K562 (cell line): Measurements from ENCODE around the gene SLC24A3. TPM values are rescaled to one million over a fixed set of nuclear protein-coding genes. Genes with fewer than 3 reads are reported as not detected.

ENCODE experiments used
- ATAC-seq: fragments of 200-7000 bp; cut with Tn5 transposase; 3 replicates; pipeline ENCODE4 v1.9.1; 2020; ENCODE audit warnings: moderate library complexity
- BruUV-seq: library from RNA; stranded (reverse); fragments of 400-500 nt; replicated peaks from 2 replicates; lab custom pipeline; 2021; lab: Mats Ljungman, UMichigan
- CTCF ChIA-PET: fragments of 300-600 bp; formaldehyde crosslinking; extraction: SDS; loops from one replicate; lab custom pipeline; 2021; ENCODE audit warnings: low intra/inter-chr PET ratio; lab: Yijun Ruan, JAX
- POLR2A ChIA-PET: fragments of 300-600, 350-650 bp; sonication (Branson Sonifier 250); formaldehyde crosslinking; extraction: SDS; loops from one replicate; lab custom pipeline; 2021; ENCODE audit warnings: antibody characterized with exemption, inconsistent platforms; lab: Yijun Ruan, JAX
- DNase-seq, 4 experiments: peaks; one replicate each; pipeline versions ENCODE4 v3.0.0 to v3.0.0-alpha.2; 2011 to 2018; ENCODE audit warnings: low spot score in 3 of 4, mixed read lengths in 3 of 4; ENCODE audit errors: extremely low read depth in 1 of 4
- FAIRE-seq: peaks from 2 replicates; lab custom pipeline; 2011; peaks lifted over from hg19 to GRCh38; lab: Jason Lieb, UNC
- H2AFZ ChIP-seq: 2 replicates; pipeline ENCODE4 v1.6.0; 2011; ENCODE audit warnings: low read depth, low read length, control low read depth, inconsistent platforms
- H3K27ac ChIP-seq: fragments of 200-600 bp; 3 replicates; pipeline ENCODE4 v1.8.0; 2011; ENCODE audit warnings: low read depth, mild to moderate bottlenecking, control low read depth, inconsistent platforms, low read length, moderate library complexity, mixed read lengths; ENCODE audit errors: extremely low read depth
- H3K27me3 ChIP-seq, 2 experiments: fragments of 300-600 bp in 1 of 2; 2 replicates in 1 of 2; 3 replicates in 1 of 2; pipeline versions ENCODE4 v1.6.0 to v1.8.0; 2011; ENCODE audit warnings: inconsistent platforms in 2 of 2, low read length in 2 of 2, mild to moderate bottlenecking in 1 of 2, mixed read lengths in 1 of 2, moderate library complexity in 1 of 2; ENCODE audit not compliant: control insufficient read depth in 2 of 2, insufficient read depth in 2 of 2
- H3K36me3 ChIP-seq: fragments of 300-600 bp; 3 replicates; pipeline ENCODE4 v1.8.0; 2011; ENCODE audit warnings: mild to moderate bottlenecking, low read length, inconsistent platforms; ENCODE audit not compliant: control insufficient read depth, insufficient read depth
- H3K4me1 ChIP-seq, 2 experiments: fragments of 200-600 bp in 1 of 2; replicated peaks in 1 of 2; 2 replicates in 1 of 2; 3 replicates in 1 of 2; pipeline versions ENCODE4 v1.5.1 to v1.8.0; 2011; ENCODE audit warnings: inconsistent platforms in 2 of 2, low read length in 2 of 2, mild to moderate bottlenecking in 1 of 2, mixed read lengths in 1 of 2, moderate library complexity in 1 of 2; ENCODE audit not compliant: control insufficient read depth in 2 of 2, insufficient read depth in 2 of 2
- H3K4me2 ChIP-seq: 2 replicates; pipeline ENCODE4 v1.6.1; 2011; ENCODE audit warnings: low read length, control low read depth, inconsistent platforms, mixed read lengths; ENCODE audit not compliant: insufficient read depth
- H3K4me3 ChIP-seq: fragments of 200-600 bp; sonication (generic), shearing (Covaris generic); 2 replicates; pipeline ENCODE4 v1.5.1; 2016; ENCODE audit warnings: control low read depth, inconsistent platforms
- H3K79me2 ChIP-seq: fragments of 200-600 bp; 3 replicates; pipeline ENCODE4 v1.8.0; 2011; ENCODE audit warnings: low read length, inconsistent platforms; ENCODE audit not compliant: control insufficient read depth, insufficient read depth
- H3K9ac ChIP-seq, 2 experiments: 2 replicates each; pipeline versions ENCODE4 v1.6.0 to v1.6.1; 2011; ENCODE audit warnings: low read depth in 2 of 2, low read length in 2 of 2, control low read depth in 1 of 2, inconsistent platforms in 1 of 2, mild to moderate bottlenecking in 1 of 2, mixed read lengths in 1 of 2; ENCODE audit not compliant: insufficient read depth in 1 of 2
- H3K9me1 ChIP-seq: one replicate; pipeline ENCODE4 v1.6.0; 2011; ENCODE audit warnings: inconsistent platforms, mild to moderate bottlenecking, low read length, moderate library complexity; ENCODE audit not compliant: control insufficient read depth, insufficient read depth
- H3K9me3 ChIP-seq: replicated peaks from 2 replicates; pipeline ENCODE4 v1.5.1; 2011; ENCODE audit warnings: low read depth, low read length, inconsistent platforms; ENCODE audit not compliant: control insufficient read depth, insufficient read depth
- H4K20me1 ChIP-seq: replicated peaks from 2 replicates; pipeline ENCODE4 v1.6.1; 2011; ENCODE audit warnings: low read length, inconsistent platforms, mixed read lengths; ENCODE audit not compliant: control insufficient read depth, insufficient read depth
- CAMTA2 ChIP-seq: fragments of 250-450 bp; sonication (Bioruptor Pico); conservative IDR thresholded peaks from 2 replicates; pipeline ENCODE4 v1.5.1; 2022
- CBX8 ChIP-seq: fragments of 200-600 bp; sonication (generic); IDR thresholded peaks from 2 replicates; pipeline ENCODE4 v1.6.1; 2012; ENCODE audit warnings: borderline replicate concordance, mixed run types, low read depth, mild to moderate bottlenecking, moderate library complexity, mixed read lengths, low read length, control low read depth, inconsistent platforms; ENCODE audit not compliant: poor library complexity, severe bottlenecking; ENCODE audit errors: extremely low read depth
- ETS2 ChIP-seq: IDR thresholded peaks from 2 replicates; pipeline ENCODE4 v1.6.1; 2016; ENCODE audit warnings: borderline replicate concordance, missing genetic modification characterization, mild to moderate bottlenecking, moderate library complexity, missing compliant biosample characterization; ENCODE audit not compliant: poor library complexity, severe bottlenecking
- ETV1 ChIP-seq: fragments of 450-650 bp; conservative IDR thresholded peaks from 2 replicates; pipeline ENCODE4 v1.6.1; 2016; ENCODE audit warnings: missing genetic modification characterization, control low read depth, low read depth, missing compliant biosample characterization
- HNRNPL ChIP-seq: fragments of 200-400 bp; formaldehyde crosslinking; IDR thresholded peaks from 2 replicates; pipeline ENCODE4 v1.6.1; 2017; ENCODE audit warnings: low read depth, mild to moderate bottlenecking, low read length
- POLR3G ChIP-seq: IDR thresholded peaks from 2 replicates; pipeline ENCODE4 v1.6.1; 2011; ENCODE audit not compliant: insufficient read length, insufficient replicate concordance; ENCODE audit errors: extremely low read depth
- RBM15 ChIP-seq: fragments of 200-400 bp; formaldehyde crosslinking; IDR thresholded peaks from 2 replicates; pipeline ENCODE4 v1.6.1; 2018; ENCODE audit warnings: mild to moderate bottlenecking, low read length, moderate library complexity; ENCODE audit not compliant: insufficient read depth
- RHOXF2B ChIP-seq: fragments of 250-450 bp; sonication (Bioruptor Pico); conservative IDR thresholded peaks from 2 replicates; pipeline ENCODE4 v1.5.1; 2021
- TCF7L2 ChIP-seq: fragments of 150-350 bp; IDR thresholded peaks from 2 replicates; pipeline ENCODE4 v1.6.1; 2016; ENCODE audit warnings: low read depth, mild to moderate bottlenecking, low read length, moderate library complexity
- WGBS: fragments of 100-300 bp; shearing (Covaris generic); methylation state at CpG from one replicate; pipeline ENCODE4 v1.1.6; 2016; ENCODE audit warnings: low coverage, mixed read lengths; ENCODE audit not compliant: insufficient coverage; ENCODE audit errors: missing lambda C conversion rate; 5-methylcytosine and 5-hydroxymethylcytosine counted together
- in situ Hi-C: fragments of 300-500 bp; cut with MboI; formaldehyde crosslinking; loops from 4 replicates; pipeline ENCODE4 v1.15.0; 2018; ENCODE audit warnings: inconsistent platforms, mixed read lengths
- intact Hi-C: fragments of 100-400 bp; cut with micrococcal nuclease; formaldehyde crosslinking; loops from 2 replicates; pipeline ENCODE4 v1.14.2; 2022
- polyA plus RNA-seq, 8 experiments: library from polyadenylated mRNA; depleted of rRNA in 4 of 8; stranded (reverse) in 5 of 8; unstranded in 3 of 8; fragments of >200 nt; fragmentation: Nextera tagmentation in 2 of 8; fragmentation: Illumina TruSeq in 1 of 8; extraction: Ambion mirVana in 2 of 8; extraction: Trizol in 1 of 8; gene quantifications; 2 replicates each; pipeline versions ENCODE4 v1.2.1 to v1.2.3, GENCODE V29; 2011 to 2014; ENCODE audit warnings: inconsistent platforms in 1 of 8, missing spikeins in 1 of 8
- total RNA-seq, 7 experiments: library from RNA; depleted of rRNA in 6 of 7; stranded (reverse); fragments of >200 nt in 6 of 7; fragmentation: Illumina TruSeq in 2 of 7; extraction: Trizol in 2 of 7; gene quantifications; 2 replicates each; pipeline versions ENCODE4 v1.2.1 to v1.2.3, GENCODE V29; 2011 to 2021; ENCODE audit warnings: low replicate concordance in 1 of 7
- TF ChIP-seq, protein P1 (sequence below), 2 experiments: fragments of 450-650 bp; conservative IDR thresholded peaks; 2 replicates each; pipeline ENCODE4 v1.6.1; 2017; ENCODE audit warnings: mild to moderate bottlenecking in 2 of 2, moderate library complexity in 2 of 2
- TF ChIP-seq, protein P2 (sequence below): fragments of 450-650 bp; IDR thresholded peaks from 2 replicates; pipeline ENCODE4 v1.7.0; 2016; ENCODE audit warnings: borderline replicate concordance
- TF ChIP-seq, protein P3 (sequence below): fragments of 450-650 bp; conservative IDR thresholded peaks from 2 replicates; pipeline ENCODE4 v1.6.1; 2016; ENCODE audit warnings: missing genetic modification characterization, low read depth, mild to moderate bottlenecking, missing compliant biosample characterization, moderate library complexity

Gene SLC24A3
- total and polyA plus RNA-seq, 9 of the 15 experiments (the other 6 are each of a cell fraction or from before 2014, with no cell fraction given): not detected

DNA sequence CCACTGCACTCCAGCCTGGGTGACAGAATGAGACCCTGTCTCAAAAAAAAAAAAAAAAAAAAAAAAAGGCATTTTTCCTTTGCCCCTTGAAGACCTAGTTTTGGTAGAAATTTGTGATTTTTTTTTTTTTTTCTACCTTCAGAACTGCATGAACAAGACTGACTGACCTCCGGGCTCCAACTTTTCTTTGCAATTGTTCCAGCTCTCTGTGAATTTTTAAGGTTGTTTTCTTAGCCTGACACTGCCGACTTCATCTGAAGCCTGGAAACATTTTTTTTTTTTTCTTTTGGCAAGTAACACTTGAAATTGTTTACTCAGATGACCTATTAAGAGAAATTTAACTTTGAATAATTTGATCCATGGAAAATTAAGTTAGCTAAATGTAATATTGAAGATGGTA lies 73.0 kb downstream of the SLC24A3 start:
- no peaks in the 10 kb centered on the region for H3K4me1 ChIP-seq
- FAIRE-seq (no peak), DNase-seq (no peak), ATAC-seq (no peak)
- WGBS: 0% methylated on average over 2 of the region's 2 CpGs
- no peaks in the 10 kb centered on the region for H3K36me3 ChIP-seq
- ChIA-PET CTCF (interaction anchor here (0.7 kb wide), 1 partner anchor 432 kb away, joined by 3 read pairs; no protein-coding TSS in a partner anchor), POLR2A (no interaction called here)
- no peak for TF ChIP-seq CAMTA2 (CRISPR knock-in tag)
- no peak for TF ChIP-seq ETV1 (tag)
- TF ChIP-seq ETS2: no peak
- no peak for TF ChIP-seq RHOXF2B (CRISPR knock-in tag)
- TF ChIP-seq CBX8: no peak
- TF ChIP-seq, protein P1, sequence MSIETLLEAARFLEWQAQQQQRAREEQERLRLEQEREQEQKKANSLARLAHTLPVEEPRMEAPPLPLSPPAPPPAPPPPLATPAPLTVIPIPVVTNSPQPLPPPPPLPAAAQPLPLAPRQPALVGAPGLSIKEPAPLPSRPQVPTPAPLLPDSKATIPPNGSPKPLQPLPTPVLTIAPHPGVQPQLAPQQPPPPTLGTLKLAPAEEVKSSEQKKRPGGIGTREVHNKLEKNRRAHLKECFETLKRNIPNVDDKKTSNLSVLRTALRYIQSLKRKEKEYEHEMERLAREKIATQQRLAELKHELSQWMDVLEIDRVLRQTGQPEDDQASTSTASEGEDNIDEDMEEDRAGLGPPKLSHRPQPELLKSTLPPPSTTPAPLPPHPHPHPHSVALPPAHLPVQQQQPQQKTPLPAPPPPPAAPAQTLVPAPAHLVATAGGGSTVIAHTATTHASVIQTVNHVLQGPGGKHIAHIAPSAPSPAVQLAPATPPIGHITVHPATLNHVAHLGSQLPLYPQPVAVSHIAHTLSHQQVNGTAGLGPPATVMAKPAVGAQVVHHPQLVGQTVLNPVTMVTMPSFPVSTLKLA (conservative IDR thresholded peaks at IDR 0.05): no peak
- TF ChIP-seq, protein P2, sequence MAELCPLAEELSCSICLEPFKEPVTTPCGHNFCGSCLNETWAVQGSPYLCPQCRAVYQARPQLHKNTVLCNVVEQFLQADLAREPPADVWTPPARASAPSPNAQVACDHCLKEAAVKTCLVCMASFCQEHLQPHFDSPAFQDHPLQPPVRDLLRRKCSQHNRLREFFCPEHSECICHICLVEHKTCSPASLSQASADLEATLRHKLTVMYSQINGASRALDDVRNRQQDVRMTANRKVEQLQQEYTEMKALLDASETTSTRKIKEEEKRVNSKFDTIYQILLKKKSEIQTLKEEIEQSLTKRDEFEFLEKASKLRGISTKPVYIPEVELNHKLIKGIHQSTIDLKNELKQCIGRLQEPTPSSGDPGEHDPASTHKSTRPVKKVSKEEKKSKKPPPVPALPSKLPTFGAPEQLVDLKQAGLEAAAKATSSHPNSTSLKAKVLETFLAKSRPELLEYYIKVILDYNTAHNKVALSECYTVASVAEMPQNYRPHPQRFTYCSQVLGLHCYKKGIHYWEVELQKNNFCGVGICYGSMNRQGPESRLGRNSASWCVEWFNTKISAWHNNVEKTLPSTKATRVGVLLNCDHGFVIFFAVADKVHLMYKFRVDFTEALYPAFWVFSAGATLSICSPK: no peak
- no peak for TF ChIP-seq TCF7L2
- no peak for TF ChIP-seq RBM15
- no peak for TF ChIP-seq HNRNPL
- TF ChIP-seq POLR3G: no peak
- TF ChIP-seq, protein P3, sequence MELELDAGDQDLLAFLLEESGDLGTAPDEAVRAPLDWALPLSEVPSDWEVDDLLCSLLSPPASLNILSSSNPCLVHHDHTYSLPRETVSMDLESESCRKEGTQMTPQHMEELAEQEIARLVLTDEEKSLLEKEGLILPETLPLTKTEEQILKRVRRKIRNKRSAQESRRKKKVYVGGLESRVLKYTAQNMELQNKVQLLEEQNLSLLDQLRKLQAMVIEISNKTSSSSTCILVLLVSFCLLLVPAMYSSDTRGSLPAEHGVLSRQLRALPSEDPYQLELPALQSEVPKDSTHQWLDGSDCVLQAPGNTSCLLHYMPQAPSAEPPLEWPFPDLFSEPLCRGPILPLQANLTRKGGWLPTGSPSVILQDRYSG (tag): no peak
- H2AFZ ChIP-seq: no peak overlapping the region
- intact Hi-C loops (no loop called here), in situ Hi-C loops (no loop called here)
- H3K4me2 ChIP-seq: no peak overlapping the region
- no TSS peak for BruUV-seq
- H3K79me2 ChIP-seq: no peaks in the 10 kb centered on the region
- H4K20me1 ChIP-seq: no peaks in the 10 kb centered on the region
- H3K27ac ChIP-seq: no peak overlapping the region
- H3K9me1 ChIP-seq: no peaks in the 10 kb centered on the region
- H3K9me3 ChIP-seq: no peaks in the 10 kb centered on the region
- H3K27me3 ChIP-seq: no peaks in the 10 kb centered on the region
- no peak overlapping the region for H3K9ac ChIP-seq
- H3K4me3 ChIP-seq: no peak overlapping the region
